HL-60 (cell line): ENCODE data around the gene ZBTB46.

Experiments used
- DNase-seq, 2 experiments: peaks; one replicate each; pipeline ENCODE4 v3.0.0-alpha.2; 2010 to 2020; ENCODE audit warnings: low read depth in 1 of 2, low spot score in 1 of 2
- H3K27ac ChIP-seq: fragments of 250-450 bp; sonication (Bioruptor Pico); replicated peaks from 2 replicates; pipeline ENCODE4 v1.5.1; 2020; ENCODE audit warnings: mild to moderate bottlenecking, moderate library complexity
- H3K27me3 ChIP-seq: fragments of 250-450 bp; sonication (Bioruptor Pico); 2 replicates; pipeline ENCODE4 v1.5.1; 2021; ENCODE audit warnings: mild to moderate bottlenecking, moderate library complexity; ENCODE audit not compliant: insufficient read depth, poor library complexity, severe bottlenecking
- H3K4me3 ChIP-seq: replicated peaks from 2 replicates; pipeline ENCODE4 v1.5.1; 2011; ENCODE audit warnings: mild to moderate bottlenecking, control low read depth, low read length; ENCODE audit not compliant: insufficient read depth
- CTCF ChIP-seq: IDR thresholded peaks from one replicate; pipeline ENCODE4 v1.5.1; 2011; ENCODE audit warnings: low read length, control low read depth, inconsistent platforms; ENCODE audit not compliant: insufficient read depth
- GABPA ChIP-seq: IDR thresholded peaks from 2 replicates; pipeline ENCODE4 v1.6.1; 2012; ENCODE audit warnings: low read depth
- POLR2AphosphoS5 ChIP-seq: IDR thresholded peaks from 2 replicates; pipeline ENCODE4 v1.6.1; 2012; ENCODE audit warnings: low read depth
- REST ChIP-seq: IDR thresholded peaks from 2 replicates; pipeline ENCODE4 v1.6.1; 2012; ENCODE audit warnings: low read depth; ENCODE audit not compliant: insufficient replicate concordance
- SPI1 ChIP-seq: IDR thresholded peaks from 2 replicates; pipeline ENCODE4 v1.6.1; 2012; ENCODE audit warnings: low read depth, mild to moderate bottlenecking, borderline replicate concordance

Gene ZBTB46

GRCh38 chr20:63772781-63773518 lies 58.1 kb downstream of the ZBTB46 start:
- TF ChIP-seq CTCF = no peak
- TF ChIP-seq REST = no peak
- no peak for TF ChIP-seq POLR2AphosphoS5
- TF ChIP-seq SPI1 = no peak
- no peak for TF ChIP-seq GABPA
- peak in 1 of 2 experiments; percentile 49 for DNase-seq
- Histone ChIP-seq H3K27me3 (no peaks in the 10 kb centered on the region), H3K4me3 (no peak overlapping the region), H3K27ac (no peak overlapping the region)

GRCh38 chr20:63771046-63771707 lies 59.9 kb downstream of the ZBTB46 start:
- TF ChIP-seq POLR2AphosphoS5 (no peak), REST (no peak), GABPA (no peak), SPI1 (no peak), CTCF (no peak)
- DNase-seq = no peak
- no peaks in the 10 kb centered on the region for H3K27me3 ChIP-seq
- H3K27ac ChIP-seq = no peak overlapping the region
- H3K4me3 ChIP-seq = no peak overlapping the region

GRCh38 chr20:63769891-63770474 lies 61.1 kb downstream of the ZBTB46 start:
- H3K4me3 ChIP-seq = no peak overlapping the region
- H3K27me3 ChIP-seq = no peaks in the 10 kb centered on the region
- no peak overlapping the region for H3K27ac ChIP-seq
- no peak for DNase-seq
- TF ChIP-seq GABPA (no peak), CTCF (no peak), REST (no peak), SPI1 (no peak)
